Breast epithelium (tissue), 3 donors: ENCODE data around the gene ITGB4.

Source experiments
- CTCF ChIP-seq, 3 donors: fragments of 450-650 bp; IDR thresholded peaks; one replicate each; pipeline ENCODE4 v1.5.1; 2016 to 2017; ENCODE audit warnings: antibody characterized with exemption in 3 of 3, mild to moderate bottlenecking in 3 of 3, moderate library complexity in 3 of 3
- POLR2A ChIP-seq: fragments of 450-650 bp; IDR thresholded peaks from one replicate; pipeline ENCODE4 v1.6.1; 2016; ENCODE audit warnings: antibody characterized with exemption, mild to moderate bottlenecking, moderate library complexity
- POLR2AphosphoS5 ChIP-seq, 3 donors: sonication (generic); formaldehyde crosslinking; IDR thresholded peaks; one replicate each; pipeline ENCODE4 v1.6.1; 2017; ENCODE audit warnings: antibody characterized with exemption in 3 of 3

GRCh38 chr17:75685499-75685898 lies 35.8 kb upstream of the ITGB4 start:
- TF ChIP-seq CTCF (IDR thresholded peaks at IDR 0.05) = no peak
- no peak for TF ChIP-seq POLR2A
- TF ChIP-seq POLR2AphosphoS5 (IDR thresholded peaks at IDR 0.05) = no peak
